Measurements from ENCODE around the gene SCFD1. TPM values are rescaled to one million over a fixed set of nuclear protein-coding genes. Genes with fewer than 3 reads are reported as not detected.
"Not testable (repeated sequence)": the region's sequence is repeated elsewhere in the genome, so short reads cannot be mapped to it uniquely, and the experiment has no call there.

The SCFD1 gene
- 63.8 and 66.4 TPM in 2 replicates for total RNA-seq

GRCh38 chr14:30621940-30622830 is at the start of gene SCFD1:
Gene SCFD1 (plus strand): TSS chr14:30622319. CDS start chr14:30622339, 20 bp downstream.
- peak; percentile 35 for DNase-seq (ENCODE audit: low read depth, low spot score)

DNA sequence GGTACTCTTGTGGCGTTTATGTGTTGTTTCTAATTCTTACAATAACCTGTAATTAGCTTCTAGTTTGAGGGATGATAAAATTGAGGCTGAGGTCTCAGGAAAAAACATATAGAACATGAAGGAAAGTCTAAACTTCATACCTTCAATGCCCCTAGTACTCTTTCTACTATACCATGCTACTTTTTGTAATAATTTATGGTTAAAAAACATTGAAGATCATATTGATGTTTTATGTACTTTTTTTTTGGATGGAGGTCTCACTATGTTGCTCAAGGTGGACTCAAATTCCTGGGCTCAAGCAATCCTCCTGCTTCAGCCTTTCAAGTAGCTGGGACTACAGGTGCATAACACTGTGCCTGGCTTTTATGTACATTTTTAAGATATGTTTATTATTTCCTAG is 49.3 kb upstream of the SCFD1 start:
- DNase-seq (ENCODE audit: low read depth, low spot score), result no peak

- peak; percentile 41 for DNase-seq (ENCODE audit: low read depth, low spot score)
These were observed 48.8 kb upstream of the SCFD1 start for GRCh38 chr14:30573226-30573814.

DNA sequence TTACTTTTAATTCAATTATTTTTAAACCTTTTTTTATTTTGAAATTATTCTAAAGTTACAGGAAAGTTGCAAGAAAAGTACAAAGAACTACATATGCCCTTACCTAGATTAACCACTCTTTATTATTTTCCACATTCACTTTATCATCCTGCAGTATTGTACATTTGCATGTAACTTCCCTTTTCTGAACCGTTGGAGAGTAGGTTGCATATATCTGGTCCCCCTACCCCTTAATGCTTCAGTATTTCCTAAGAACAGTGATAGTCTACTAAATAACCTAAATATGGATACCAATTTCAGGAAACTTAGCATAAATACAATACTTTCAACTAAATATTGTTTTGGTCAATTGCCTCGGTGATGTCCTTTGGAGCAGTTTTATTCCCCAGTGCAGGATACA is 48.2 kb upstream of the SCFD1 start:
- no peak for DNase-seq (ENCODE audit: low read depth, low spot score)

GRCh38 chr14:30574777-30575176 is 47.3 kb upstream of the SCFD1 start:
- DNase-seq (ENCODE audit: low read depth, low spot score), result not testable (repeated sequence)

DNA sequence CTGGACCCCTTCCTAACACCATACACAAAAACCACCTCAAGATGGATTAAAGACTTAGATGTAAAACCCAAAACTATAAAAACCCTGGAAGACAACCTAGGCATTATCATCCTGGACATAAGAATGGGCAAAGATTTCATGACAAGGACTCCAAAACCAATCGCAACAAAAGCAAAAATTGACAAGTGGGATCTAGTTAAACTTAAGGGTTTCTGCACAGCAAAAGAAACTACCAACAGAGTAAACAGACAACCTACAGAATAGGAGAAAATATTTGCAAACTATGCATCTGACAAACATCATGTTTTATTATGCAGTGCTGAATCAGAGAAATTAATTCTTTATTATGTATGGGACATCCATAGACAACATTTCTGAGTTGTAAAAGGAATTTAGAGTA is 45.8 kb upstream of the SCFD1 start:
- DNase-seq (ENCODE audit: low read depth, low spot score), result not testable (repeated sequence)

DNA sequence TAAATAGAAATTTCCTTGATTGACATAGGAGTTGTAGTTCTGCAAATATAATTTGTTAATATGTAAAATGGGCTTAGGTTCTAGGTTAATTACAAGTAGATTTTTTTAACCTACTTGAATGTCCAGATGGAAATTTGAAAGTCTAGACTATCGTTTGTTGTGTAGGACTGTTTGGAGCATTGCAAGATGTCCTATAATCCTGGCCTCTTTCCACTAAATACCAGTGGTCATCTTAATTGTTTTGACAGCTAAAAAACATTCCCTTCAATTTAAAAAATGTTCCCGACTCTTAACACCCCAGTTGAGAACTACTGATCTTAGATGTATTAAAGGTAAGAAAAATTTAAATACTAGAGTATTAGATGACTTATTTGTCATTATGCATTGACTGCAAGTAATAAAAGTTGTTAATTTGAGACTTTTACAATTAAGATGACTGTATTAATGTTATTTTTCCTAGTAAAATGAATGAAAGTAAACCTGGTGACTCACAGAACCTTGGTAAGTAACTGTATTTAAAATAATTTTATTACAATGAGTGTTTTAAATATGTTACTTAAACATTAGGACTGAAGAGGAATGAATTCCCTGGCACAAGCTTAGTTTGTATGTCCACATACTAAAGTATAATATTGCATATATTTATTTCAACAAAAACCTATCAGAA is 41.4 kb upstream of the SCFD1 start:
- DNase-seq (ENCODE audit: low read depth, low spot score), result no peak

- no peak for DNase-seq (ENCODE audit: low read depth, low spot score)
These were observed 40.9 kb upstream of the SCFD1 start for GRCh38 chr14:30581283-30581625.

GRCh38 chr14:30582376-30582775 is 39.7 kb upstream of the SCFD1 start:
- DNase-seq (ENCODE audit: low read depth, low spot score), result no peak

- DNase-seq (ENCODE audit: low read depth, low spot score), result no peak
These were observed 38.0 kb upstream of the SCFD1 start for GRCh38 chr14:30584058-30584630.

GRCh38 chr14:30585204-30585603 is 36.9 kb upstream of the SCFD1 start:
- no peak for DNase-seq (ENCODE audit: low read depth, low spot score)

DNA sequence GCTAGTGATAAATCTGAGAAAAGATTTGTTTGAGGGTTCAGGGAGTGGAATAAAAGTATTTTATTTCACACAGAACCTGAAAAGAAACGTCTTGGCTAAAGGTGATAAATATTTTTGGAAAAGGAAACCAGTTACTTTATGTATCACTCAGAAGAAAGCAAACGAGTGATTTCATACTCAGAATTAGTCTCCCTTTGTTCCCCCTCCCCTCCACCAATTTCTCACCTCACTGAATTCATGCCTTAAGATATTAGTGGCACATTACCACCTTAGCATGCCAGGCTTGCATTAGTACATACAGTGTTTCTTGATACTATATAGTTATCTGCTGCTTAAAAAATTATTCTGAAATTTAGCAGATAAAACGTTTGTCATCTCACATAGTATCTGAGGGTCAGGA is 35.0 kb upstream of the SCFD1 start:
- no peak for DNase-seq (ENCODE audit: low read depth, low spot score)

DNA sequence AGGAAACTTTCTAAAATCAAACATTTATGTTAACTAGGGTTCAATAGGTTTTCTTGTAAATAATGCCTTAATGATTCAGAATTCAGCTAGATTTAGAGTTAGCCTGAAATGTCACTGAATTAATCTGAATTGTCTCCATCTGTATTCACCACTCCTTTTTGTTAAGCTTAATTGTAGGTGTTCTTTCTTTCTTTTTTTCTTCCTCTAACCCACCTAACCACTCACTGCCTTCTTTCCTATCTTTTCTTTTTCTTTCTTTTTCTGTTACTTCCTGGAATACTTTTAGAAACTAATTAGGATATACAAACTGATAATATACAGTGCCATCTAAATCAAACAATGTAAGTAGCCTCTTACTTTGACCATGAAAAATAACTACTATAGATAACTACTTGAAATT is 33.2 kb upstream of the SCFD1 start:
- no peak for DNase-seq (ENCODE audit: low read depth, low spot score)

DNA sequence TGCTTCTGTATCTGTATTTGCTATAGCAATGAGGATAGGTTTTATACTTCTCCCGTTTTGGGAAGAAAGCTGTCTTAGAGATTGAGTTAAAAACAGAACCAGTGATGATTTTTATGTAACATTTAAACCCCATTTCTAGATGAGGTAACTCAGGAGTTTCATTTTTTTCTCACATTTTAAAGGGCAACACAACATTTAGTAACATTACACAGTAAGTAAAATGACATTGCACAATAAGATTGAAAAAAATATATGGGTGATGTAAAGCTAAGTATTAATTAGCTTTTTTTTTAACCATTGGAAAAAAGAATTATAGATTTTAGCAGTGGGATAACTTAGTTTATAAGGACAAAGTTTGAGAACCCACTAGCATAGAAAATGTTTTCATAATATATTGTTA is 25.2 kb upstream of the SCFD1 start:
- no peak for DNase-seq (ENCODE audit: low read depth, low spot score)

DNA sequence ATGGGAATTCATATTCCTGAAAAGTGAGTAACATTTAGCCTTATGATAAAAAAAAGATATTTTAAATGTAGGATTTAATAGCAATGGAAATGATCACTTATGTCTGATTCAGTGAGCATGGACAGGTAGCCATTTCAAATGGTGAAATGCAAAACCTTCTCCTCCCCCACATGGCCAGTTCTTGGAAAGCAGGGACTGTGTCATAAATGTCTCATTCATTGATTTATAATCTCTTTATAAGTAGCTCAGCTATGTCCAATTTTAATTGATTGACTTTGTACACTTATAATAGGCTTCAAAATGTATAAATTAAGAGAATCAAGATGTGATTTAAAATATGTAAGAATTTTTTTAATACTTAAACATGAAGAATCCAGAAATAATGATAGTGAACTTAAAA is 24.6 kb upstream of the SCFD1 start:
- no peak for DNase-seq (ENCODE audit: low read depth, low spot score)

GRCh38 chr14:30600922-30601918 is 20.9 kb upstream of the SCFD1 start:
- no peak for DNase-seq (ENCODE audit: low read depth, low spot score)

- DNase-seq (ENCODE audit: low read depth, low spot score), result no peak
These were observed 18.7 kb upstream of the SCFD1 start for GRCh38 chr14:30603402-30603801.

DNA sequence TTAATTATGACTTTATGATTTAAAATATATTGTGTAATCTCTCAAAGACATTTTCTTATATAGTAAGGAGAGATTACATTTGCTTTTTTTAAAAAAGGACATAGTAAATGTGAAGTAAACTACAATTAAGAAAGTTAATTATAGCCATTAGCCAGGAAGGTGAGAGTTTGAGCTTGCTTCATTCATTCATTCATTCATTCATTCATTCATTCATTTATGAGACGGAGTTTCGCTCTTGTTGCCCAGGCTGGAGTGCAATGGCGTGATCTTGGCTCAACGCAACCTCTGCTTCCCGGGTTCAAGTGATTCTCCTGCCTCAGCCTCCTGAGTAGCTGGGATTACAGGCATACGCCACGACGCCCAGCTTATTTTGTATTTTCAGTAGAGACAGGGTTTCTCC is 17.4 kb upstream of the SCFD1 start:
- DNase-seq (ENCODE audit: low read depth, low spot score), result not testable (repeated sequence)

GRCh38 chr14:30607156-30607780 is 14.9 kb upstream of the SCFD1 start:
- no peak for DNase-seq (ENCODE audit: low read depth, low spot score)

GRCh38 chr14:30608533-30609006 is 13.5 kb upstream of the SCFD1 start:
- DNase-seq (ENCODE audit: low read depth, low spot score), result no peak
